Measurements from ENCODE around the gene MAMLD1. TPM values are rescaled to one million over a fixed set of nuclear protein-coding genes. Genes with fewer than 3 reads are reported as not detected.

MAMLD1 gene
- total and polyA plus RNA-seq, 2 donors (not counting 3 experiments of a cell fraction or from before 2014, with no cell fraction given) = 2.5 to 5.6 TPM

DNA sequence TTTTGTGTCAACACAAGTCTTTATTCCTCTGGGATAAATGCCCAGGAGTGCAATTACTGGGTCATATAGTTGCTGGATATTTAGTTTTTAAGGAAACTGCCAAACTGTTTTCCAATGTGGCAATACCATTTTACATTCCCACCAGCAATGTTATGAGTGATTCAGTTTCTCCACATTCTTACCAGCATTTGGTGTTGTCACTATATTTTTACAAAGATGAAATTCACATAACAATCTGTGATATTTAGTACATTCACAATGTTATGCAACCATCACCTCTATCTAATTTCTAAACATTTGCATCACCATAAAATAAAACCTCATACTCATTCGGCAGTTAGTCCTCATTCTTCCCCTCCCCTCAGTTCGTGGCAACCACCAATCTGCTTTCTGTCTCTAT lies 75.0 kb downstream of the MAMLD1 start:
- no peaks in the 10 kb centered on the region for H3K36me3 ChIP-seq (ENCODE audit: control insufficient read depth in 2 of 2, extremely low read depth in 1 of 2, insufficient read depth in 2 of 2, low read length in 2 of 2)
- no peaks in the 10 kb centered on the region for H3K9me3 ChIP-seq (replicated peaks; ENCODE audit: control insufficient read depth, insufficient read depth, low read length)
- no peaks in the 10 kb centered on the region for H4K20me1 ChIP-seq (replicated peaks; ENCODE audit: control insufficient read depth, extremely low read depth, insufficient read depth, low read length)
- ChIA-PET CTCF (no interaction called here), POLR2A (no interaction called here)
- intact Hi-C loops (cut with micrococcal nuclease) (no loop called here), dilution Hi-C loops (cut with MboI; ENCODE audit: extremely low pct_ligation_motif_present, low sequenced_read_pairs) (no loop called here)
- H3K4me1 ChIP-seq (ENCODE audit: control insufficient read depth, extremely low read depth, insufficient read depth, low read length) = no peaks in the 10 kb centered on the region
- H3K9me1 ChIP-seq (replicated peaks; ENCODE audit: control insufficient read depth, extremely low read depth, insufficient read depth, low read length) = no peaks in the 10 kb centered on the region
- H3K4me3 ChIP-seq (replicated peaks in 1 of 3; ENCODE audit: insufficient read depth in 1 of 3, low read depth in 1 of 3, low read length in 3 of 3) = no peak overlapping the region
- no peak for FAIRE-seq
- no peak overlapping the region for H2AFZ ChIP-seq (ENCODE audit: low read depth, low read length)
- TF ChIP-seq MYC (IDR thresholded peaks at IDR 0.05; ENCODE audit: low read depth, low read length) (no peak), JUN (IDR thresholded peaks at IDR 0.05; ENCODE audit: borderline replicate concordance, insufficient read depth, insufficient read length, low read depth) (no peak), CTCF (IDR thresholded peaks at IDR 0.05; ENCODE audit: extremely low read depth in 1 of 2, insufficient read depth in 1 of 2, low read depth in 1 of 2, low read length in 2 of 2) (no peak), POLR2A (IDR thresholded peaks at IDR 0.05; ENCODE audit: low read depth, low read length) (no peak), FOS (IDR thresholded peaks at IDR 0.05; ENCODE audit: borderline replicate concordance, insufficient read depth, low read length) (no peak)
- DNase-seq (ENCODE audit: low read depth, low spot score) = no peak
- no TSS peak for BruUV-seq (replicated peaks)
- H3K27me3 ChIP-seq (ENCODE audit: control insufficient read depth in 2 of 2, insufficient read depth in 2 of 2, low read length in 2 of 2) = no peaks in the 10 kb centered on the region
- H3K9ac ChIP-seq (replicated peaks; ENCODE audit: extremely low read depth, insufficient read depth, low read length) = no peak overlapping the region
- H3K79me2 ChIP-seq (ENCODE audit: control insufficient read depth, insufficient read depth, low read length) = no peaks in the 10 kb centered on the region
- no peak overlapping the region for H3K4me2 ChIP-seq (ENCODE audit: insufficient read depth, low read length)
- no peak overlapping the region for H3K27ac ChIP-seq (ENCODE audit: insufficient read depth, low read depth, low read length)

DNA sequence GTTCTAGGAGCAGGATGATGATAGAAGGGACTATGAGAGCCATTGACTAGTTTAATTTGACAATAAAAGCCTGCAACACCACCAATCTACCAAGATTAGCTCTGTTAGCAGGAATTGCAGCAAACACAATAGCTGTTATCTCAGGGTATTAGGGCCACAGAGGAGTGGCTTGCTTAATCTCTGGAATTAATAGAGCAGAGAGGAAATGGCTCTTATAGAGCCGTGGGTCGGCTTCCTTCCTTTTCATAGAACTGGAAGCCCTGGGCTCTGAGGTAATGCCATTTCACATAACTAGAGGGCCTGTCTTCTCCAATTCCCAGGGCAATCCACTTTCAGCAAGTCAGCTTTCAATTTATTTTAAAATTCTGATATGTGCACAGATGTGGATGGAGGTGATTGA lies 83.0 kb downstream of the MAMLD1 start:
- Histone ChIP-seq H3K27ac (ENCODE audit: insufficient read depth, low read depth, low read length) (peak overlapping the region; percentile 82), H2AFZ (ENCODE audit: low read depth, low read length) (no peak overlapping the region), H3K4me3 (replicated peaks in 1 of 3; ENCODE audit: insufficient read depth in 1 of 3, low read depth in 1 of 3, low read length in 3 of 3) (no peak overlapping the region), H3K9ac (replicated peaks; ENCODE audit: extremely low read depth, insufficient read depth, low read length) (no peak overlapping the region), H3K9me3 (replicated peaks; ENCODE audit: control insufficient read depth, insufficient read depth, low read length) (no peaks in the 10 kb centered on the region), H3K4me1 (ENCODE audit: control insufficient read depth, extremely low read depth, insufficient read depth, low read length) (peaks cover 11% of the 10 kb centered on the region), H4K20me1 (replicated peaks; ENCODE audit: control insufficient read depth, extremely low read depth, insufficient read depth, low read length) (no peaks in the 10 kb centered on the region), H3K79me2 (ENCODE audit: control insufficient read depth, insufficient read depth, low read length) (no peaks in the 10 kb centered on the region), H3K27me3 (ENCODE audit: control insufficient read depth in 2 of 2, insufficient read depth in 2 of 2, low read length in 2 of 2) (no peaks in the 10 kb centered on the region), H3K4me2 (ENCODE audit: insufficient read depth, low read length) (no peak overlapping the region), H3K9me1 (replicated peaks; ENCODE audit: control insufficient read depth, extremely low read depth, insufficient read depth, low read length) (no peaks in the 10 kb centered on the region), H3K36me3 (ENCODE audit: control insufficient read depth in 2 of 2, extremely low read depth in 1 of 2, insufficient read depth in 2 of 2, low read length in 2 of 2) (no peaks in the 10 kb centered on the region)
- ChIA-PET CTCF (interaction anchor here (0.8 to 1.1 kb wide), 2 partner anchors 82 to 496 kb away, joined by 3 to 4 read pairs; no protein-coding TSS in a partner anchor), POLR2A (no interaction called here)
- TF ChIP-seq CTCF (IDR thresholded peaks at IDR 0.05; ENCODE audit: extremely low read depth in 1 of 2, insufficient read depth in 1 of 2, low read depth in 1 of 2, low read length in 2 of 2) (no peak), GATA2 (IDR thresholded peaks at IDR 0.05; ENCODE audit: insufficient read depth, insufficient read length, low read depth, low read length) (peak; percentile 50)
- peak; percentile 94 for FAIRE-seq
- DNase-seq (ENCODE audit: low read depth, low spot score) = peak; percentile 69
- dilution Hi-C loops (cut with MboI; ENCODE audit: extremely low pct_ligation_motif_present, low sequenced_read_pairs) (no loop called here), intact Hi-C loops (cut with micrococcal nuclease) (loop anchor here (5.0 kb wide), 5 partner anchors 41 to 141 kb away; no protein-coding TSS in a partner anchor)
- no TSS peak for BruUV-seq (replicated peaks)

All from endothelial cell of umbilical vein (primary cell).